Cardiac muscle cell (in vitro differentiated cells and primary cell): ENCODE data around the gene UNC5C. TPM values are rescaled to one million over a fixed set of nuclear protein-coding genes. Genes with fewer than 3 reads are reported as not detected.

ENCODE experiments used
- DNase-seq, 2 donors: peaks; one replicate each; pipeline versions ENCODE4 v3.0.0 to v3.0.0-alpha.2; 2010 to 2017; ENCODE audit warnings: low read depth in 1 of 2, low spot score in 1 of 2
- H3K27ac ChIP-seq: fragments of 200-600 bp; sonication (generic); 2 replicates; pipeline ENCODE4 v1.5.1; 2016
- H3K27me3 ChIP-seq: fragments of 200-600 bp; sonication (generic); 2 replicates; pipeline ENCODE4 v1.6.0; 2016; ENCODE audit warnings: control low read depth
- H3K36me3 ChIP-seq: fragments of 200-600 bp; sonication (generic); 2 replicates; pipeline ENCODE4 v1.5.1; 2016; ENCODE audit warnings: control low read depth
- H3K4me1 ChIP-seq: fragments of 200-600 bp; sonication (generic); 2 replicates; pipeline ENCODE4 v1.8.1; 2017; ENCODE audit warnings: low read depth, mild to moderate bottlenecking, mixed run types
- H3K4me3 ChIP-seq: fragments of 200-600 bp; sonication (generic); 2 replicates; pipeline ENCODE4 v1.5.1; 2016; ENCODE audit warnings: mild to moderate bottlenecking
- H3K9me3 ChIP-seq: fragments of 200-600 bp; sonication (generic); 2 replicates; pipeline ENCODE4 v1.5.1; 2017; ENCODE audit warnings: low read depth, mild to moderate bottlenecking, control low read depth
- polyA plus RNA-seq: library from polyadenylated mRNA; unstranded; fragments of >200 nt; fragmentation: Nextera tagmentation; extraction: Ambion mirVana; gene quantifications from 2 replicates; pipeline ENCODE4 v1.2.1, GENCODE V29; 2016
- total RNA-seq: library from RNA; depleted of rRNA; stranded (reverse); fragments of >200 nt; gene quantifications from 2 replicates; pipeline ENCODE4 v1.2.3, GENCODE V29; 2016
- TF ChIP-seq, protein P1 (sequence below): IDR thresholded peaks from 2 replicates; pipeline ENCODE4 v1.5.1; 2012; ENCODE audit warnings: low read depth, mild to moderate bottlenecking, low read length

UNC5C gene
- total and polyA plus RNA-seq, 2 experiments from 2014 or later = 13.4 to 28.4 TPM

DNA sequence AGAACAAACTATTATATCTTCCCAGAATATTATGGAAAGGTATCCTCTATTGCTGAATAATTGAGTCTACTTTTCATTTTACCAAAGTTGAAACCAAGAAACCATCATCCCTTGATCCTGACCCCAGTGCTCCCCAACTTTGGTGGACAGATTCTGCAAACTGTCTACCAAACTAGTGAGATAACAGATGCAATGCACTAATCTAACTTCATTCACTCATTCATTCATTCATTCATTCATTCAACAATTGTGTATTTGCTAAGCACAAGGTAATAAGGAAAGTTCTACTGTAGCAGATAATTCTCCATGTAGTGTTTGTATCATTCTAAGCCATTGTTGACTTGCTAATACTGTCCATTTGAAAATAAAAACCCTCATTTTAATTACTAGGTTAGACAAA, 150.6 kb downstream of the UNC5C start:
- TF ChIP-seq, protein P1, sequence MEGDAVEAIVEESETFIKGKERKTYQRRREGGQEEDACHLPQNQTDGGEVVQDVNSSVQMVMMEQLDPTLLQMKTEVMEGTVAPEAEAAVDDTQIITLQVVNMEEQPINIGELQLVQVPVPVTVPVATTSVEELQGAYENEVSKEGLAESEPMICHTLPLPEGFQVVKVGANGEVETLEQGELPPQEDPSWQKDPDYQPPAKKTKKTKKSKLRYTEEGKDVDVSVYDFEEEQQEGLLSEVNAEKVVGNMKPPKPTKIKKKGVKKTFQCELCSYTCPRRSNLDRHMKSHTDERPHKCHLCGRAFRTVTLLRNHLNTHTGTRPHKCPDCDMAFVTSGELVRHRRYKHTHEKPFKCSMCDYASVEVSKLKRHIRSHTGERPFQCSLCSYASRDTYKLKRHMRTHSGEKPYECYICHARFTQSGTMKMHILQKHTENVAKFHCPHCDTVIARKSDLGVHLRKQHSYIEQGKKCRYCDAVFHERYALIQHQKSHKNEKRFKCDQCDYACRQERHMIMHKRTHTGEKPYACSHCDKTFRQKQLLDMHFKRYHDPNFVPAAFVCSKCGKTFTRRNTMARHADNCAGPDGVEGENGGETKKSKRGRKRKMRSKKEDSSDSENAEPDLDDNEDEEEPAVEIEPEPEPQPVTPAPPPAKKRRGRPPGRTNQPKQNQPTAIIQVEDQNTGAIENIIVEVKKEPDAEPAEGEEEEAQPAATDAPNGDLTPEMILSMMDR = no peak
- H3K36me3 ChIP-seq = no peaks in the 10 kb centered on the region
- H3K4me1 ChIP-seq = peaks cover 8% of the 10 kb centered on the region
- no peak for DNase-seq
- no peaks in the 10 kb centered on the region for H3K27me3 ChIP-seq
- H3K4me3 ChIP-seq = no peak overlapping the region
- no peaks in the 10 kb centered on the region for H3K9me3 ChIP-seq
- no peak overlapping the region for H3K27ac ChIP-seq

DNA sequence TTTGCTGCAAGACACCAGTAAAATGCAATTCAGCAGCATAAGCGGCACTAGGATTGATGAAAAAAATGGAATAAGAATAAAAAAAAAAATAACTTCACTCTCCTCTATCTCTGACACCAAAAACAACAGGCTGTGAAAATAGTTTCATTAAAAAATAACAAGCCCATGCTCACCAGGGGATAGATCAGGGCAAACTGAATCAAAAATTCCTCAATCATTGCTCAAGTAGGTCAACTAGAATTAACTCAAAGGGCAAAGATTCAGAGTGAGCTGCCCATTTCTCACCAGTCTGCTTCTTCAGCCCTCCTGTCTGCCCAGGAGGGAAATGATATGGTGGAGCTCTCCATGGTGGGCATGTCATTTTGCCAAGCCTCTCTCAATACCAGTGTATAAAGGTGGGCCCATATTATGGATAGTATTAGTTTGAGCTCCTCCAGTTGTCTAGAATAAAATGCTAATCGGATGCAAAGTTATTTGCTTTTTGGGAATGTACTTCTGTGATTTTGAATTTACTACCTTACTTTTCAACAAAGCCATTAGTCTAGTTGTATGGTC, 153.9 kb downstream of the UNC5C start:
- no peaks in the 10 kb centered on the region for H3K36me3 ChIP-seq
- no peak overlapping the region for H3K4me3 ChIP-seq
- DNase-seq = no peak
- no peaks in the 10 kb centered on the region for H3K27me3 ChIP-seq
- TF ChIP-seq, protein P1 = no peak
- H3K9me3 ChIP-seq = no peaks in the 10 kb centered on the region
- no peak overlapping the region for H3K27ac ChIP-seq
- H3K4me1 ChIP-seq = peaks cover 8% of the 10 kb centered on the region

DNA sequence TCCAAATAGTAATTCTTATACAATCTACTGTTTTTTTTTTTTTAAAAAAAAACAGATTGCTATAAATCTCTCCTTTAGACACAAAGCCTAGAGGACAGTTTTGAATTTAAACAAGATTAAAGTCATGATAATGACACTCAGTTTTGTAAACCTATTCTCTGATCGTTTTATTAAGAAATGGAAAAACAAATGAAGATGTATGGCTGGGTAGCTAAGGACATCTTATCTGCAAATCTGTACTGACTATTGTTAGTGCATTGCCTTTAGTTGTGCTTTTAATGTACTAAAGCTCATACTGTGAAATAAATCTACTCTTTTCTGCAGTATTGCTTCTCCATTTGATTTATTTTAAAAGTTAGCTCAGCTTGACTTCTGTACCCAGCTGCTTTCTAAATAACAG, 155.0 kb downstream of the UNC5C start:
- DNase-seq = no peak
- H3K9me3 ChIP-seq = no peaks in the 10 kb centered on the region
- no peaks in the 10 kb centered on the region for H3K36me3 ChIP-seq
- H3K27ac ChIP-seq = no peak overlapping the region
- peaks cover 10% of the 10 kb centered on the region for H3K4me1 ChIP-seq
- H3K4me3 ChIP-seq = no peak overlapping the region
- H3K27me3 ChIP-seq = no peaks in the 10 kb centered on the region
- TF ChIP-seq, protein P1 = no peak

DNA sequence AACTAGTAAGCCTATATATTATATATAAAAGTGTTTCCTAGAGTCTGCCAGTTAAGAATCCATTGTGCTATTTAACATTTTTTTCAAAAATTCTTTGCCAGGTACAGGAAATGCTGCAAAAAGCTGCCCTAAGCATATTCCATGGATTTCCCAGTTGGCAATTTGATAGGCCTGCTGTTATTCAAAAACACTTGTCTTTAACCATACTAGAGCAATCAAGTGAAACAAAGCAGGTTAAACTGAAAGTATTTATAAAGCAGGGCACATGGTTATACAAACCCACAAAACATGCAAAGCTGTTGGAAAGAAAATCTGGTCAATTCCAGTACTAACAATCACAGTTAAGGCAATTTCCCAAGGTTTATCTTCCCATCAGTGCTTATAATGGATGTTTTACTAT, 159.9 kb downstream of the UNC5C start:
- Histone ChIP-seq H3K4me1 (peaks cover 7% of the 10 kb centered on the region), H3K36me3 (no peaks in the 10 kb centered on the region), H3K27ac (no peak overlapping the region), H3K9me3 (no peaks in the 10 kb centered on the region), H3K4me3 (no peak overlapping the region), H3K27me3 (no peaks in the 10 kb centered on the region)
- TF ChIP-seq, protein P1 = no peak
- no peak for DNase-seq

- Histone ChIP-seq H3K9me3 (no peaks in the 10 kb centered on the region), H3K36me3 (no peaks in the 10 kb centered on the region), H3K27me3 (no peaks in the 10 kb centered on the region), H3K27ac (no peak overlapping the region), H3K4me3 (no peak overlapping the region), H3K4me1 (peaks cover 7% of the 10 kb centered on the region)
- TF ChIP-seq, protein P1 = no peak
- no peak for DNase-seq
These were observed 161.1 kb downstream of the UNC5C start for GRCh38 chr4:95387719-95388118.
